Right renal pelvis (tissue), 4 donors: ENCODE data around the gene MKI67. TPM values are rescaled to one million over a fixed set of nuclear protein-coding genes. Genes with fewer than 3 reads are reported as not detected.
"Not testable (repeated sequence)": the region's sequence is repeated elsewhere in the genome, so short reads cannot be mapped to it uniquely, and the experiment has no call there.

Experiments used
- DNase-seq, 4 donors: peaks; one replicate each; pipeline ENCODE4 v3.0.0-alpha.2; 2013; ENCODE audit warnings: low read depth in 4 of 4, low spot score in 3 of 4, missing footprints in 1 of 4
- polyA plus RNA-seq, 4 donors: library from polyadenylated mRNA; unstranded; fragments of 120-200 nt; gene quantifications; one replicate each; pipeline ENCODE4 v1.2.1, GENCODE V29; 2013; ENCODE audit not compliant: insufficient read length in 4 of 4

The MKI67 gene
- 10 to 100 TPM; 46.6 to 52.5 (median 50.1) TPM for polyA plus RNA-seq

GRCh38 chr10:128125944-128126764, at the start of gene MKI67:
TSS of gene MKI67 (minus strand) at chr10:128126423. CDS start at chr10:128125667, 756 bp downstream.
- peak; percentile 66 to 84 (median 80) for DNase-seq

DNA sequence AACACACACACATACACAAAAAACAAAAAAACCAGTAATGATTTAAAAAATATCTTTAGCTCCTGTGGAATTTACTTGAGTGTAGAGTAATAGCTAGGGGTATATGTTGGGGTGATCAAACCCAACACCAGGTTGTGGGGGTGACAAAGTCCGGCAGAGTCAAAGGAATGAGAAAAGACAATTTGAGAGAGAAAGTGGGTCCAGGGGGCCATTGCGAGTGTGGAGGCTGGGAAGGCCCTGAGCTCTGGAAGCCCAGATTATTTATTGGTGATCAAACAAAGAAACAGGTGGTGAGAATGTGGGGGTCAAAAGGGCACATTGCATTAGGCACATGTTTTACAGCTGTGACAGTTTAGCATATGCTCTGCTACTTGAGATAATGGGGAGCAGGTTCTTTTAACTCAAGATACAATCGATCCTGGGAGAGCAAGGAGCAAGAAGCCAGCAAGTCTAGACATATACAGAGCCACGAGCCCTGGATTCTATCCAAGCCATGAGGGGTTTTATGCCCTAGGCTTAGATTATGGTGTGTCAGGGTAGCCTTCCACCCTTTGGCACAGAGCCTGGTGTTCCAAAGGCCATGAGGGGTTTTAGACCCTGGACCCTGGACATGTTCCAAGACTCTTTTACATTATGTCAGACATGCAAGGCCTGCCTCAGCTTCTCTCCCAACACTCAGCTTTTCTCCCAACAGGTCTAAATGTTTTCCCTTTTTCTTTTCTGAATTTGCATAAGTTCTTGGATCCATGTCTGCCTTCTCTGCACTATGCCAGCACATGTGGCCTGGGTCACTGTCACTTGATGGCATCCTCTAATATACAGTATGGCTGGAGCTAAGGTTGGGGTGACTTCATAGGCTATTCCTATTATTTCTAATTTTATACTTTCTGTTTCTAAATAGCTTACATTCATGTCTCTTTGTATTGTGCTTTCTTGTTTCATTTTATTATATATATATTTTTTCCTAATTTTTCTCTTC, 48.6 kb upstream of the MKI67 start:
- DNase-seq, result no peak

DNA sequence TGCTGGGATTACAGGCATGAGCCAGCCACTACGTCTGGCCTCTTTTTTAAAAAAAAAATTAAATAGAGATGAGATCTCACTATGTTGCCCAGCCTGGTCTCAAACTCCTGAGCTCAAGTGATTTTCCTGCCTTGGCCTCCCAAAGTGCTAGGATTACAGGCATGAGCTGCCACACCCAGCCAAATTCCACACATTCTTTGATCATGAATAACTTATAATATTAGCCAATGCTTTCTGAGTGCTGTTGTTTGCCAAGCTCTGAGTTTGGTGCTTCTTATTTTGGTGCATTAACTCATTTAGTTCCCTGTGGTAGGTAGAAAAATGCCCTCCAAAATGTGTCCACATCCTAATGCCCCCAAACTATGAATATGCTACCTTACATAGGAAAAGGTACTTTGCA, 47.2 kb upstream of the MKI67 start:
- no peak for DNase-seq

GRCh38 chr10:128172756-128173155, 46.5 kb upstream of the MKI67 start:
- DNase-seq, result no peak

DNA sequence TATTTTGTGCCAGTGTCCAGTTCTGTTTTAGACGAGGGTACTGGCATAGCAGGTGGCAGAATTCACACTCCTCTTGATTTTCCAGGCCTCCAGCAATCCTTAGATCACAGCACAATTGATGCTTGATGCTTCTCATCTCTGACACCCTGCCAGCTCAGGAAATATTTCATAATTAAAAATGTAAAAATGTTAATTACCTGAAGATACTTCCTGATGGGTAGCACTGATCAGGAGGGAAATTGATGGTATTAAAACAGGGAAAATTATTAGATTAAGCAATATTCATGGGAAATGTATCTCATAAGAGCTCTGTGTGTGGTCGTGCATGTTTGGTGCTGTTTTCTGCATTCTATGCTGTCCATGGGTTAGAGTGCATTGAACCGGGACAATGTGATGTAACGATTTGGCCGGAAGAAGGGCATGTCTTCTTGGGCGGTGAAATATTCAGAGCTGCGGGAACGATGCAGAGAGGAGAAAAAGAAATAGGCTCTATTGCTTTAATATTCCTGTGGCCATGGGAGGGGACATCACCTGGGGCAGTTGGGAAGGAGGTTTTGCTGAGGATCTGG, 43.7 kb upstream of the MKI67 start:
- DNase-seq, result no peak

GRCh38 chr10:128167926-128168520, 41.8 kb upstream of the MKI67 start:
- no peak for DNase-seq

GRCh38 chr10:128167123-128167522, 40.9 kb upstream of the MKI67 start:
- not testable (repeated sequence) for DNase-seq

DNA sequence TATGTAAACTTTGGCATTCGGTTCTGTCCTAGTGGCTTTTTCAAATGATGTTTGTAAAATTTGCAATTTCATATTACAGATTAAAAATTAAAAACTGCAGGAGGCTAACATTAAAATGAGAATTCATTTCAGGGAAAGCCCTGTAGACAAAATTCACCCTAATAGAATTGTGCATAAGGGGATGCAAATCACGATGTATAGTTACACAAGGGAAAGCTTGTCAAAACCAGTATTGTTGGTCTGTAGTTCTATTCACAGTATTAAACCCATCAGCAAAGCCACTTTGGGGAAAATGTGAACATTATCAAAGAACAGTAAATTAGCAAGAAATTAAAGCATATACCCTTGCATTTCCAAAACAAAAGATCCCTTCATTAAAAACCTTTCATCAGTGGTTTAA, 39.9 kb upstream of the MKI67 start:
- no peak for DNase-seq

- DNase-seq, result no peak
Measured at GRCh38 chr10:128165536-128165935, 39.3 kb upstream of the MKI67 start.

- DNase-seq, result no peak
Measured at GRCh38 chr10:128163701-128164100, 37.5 kb upstream of the MKI67 start.

DNA sequence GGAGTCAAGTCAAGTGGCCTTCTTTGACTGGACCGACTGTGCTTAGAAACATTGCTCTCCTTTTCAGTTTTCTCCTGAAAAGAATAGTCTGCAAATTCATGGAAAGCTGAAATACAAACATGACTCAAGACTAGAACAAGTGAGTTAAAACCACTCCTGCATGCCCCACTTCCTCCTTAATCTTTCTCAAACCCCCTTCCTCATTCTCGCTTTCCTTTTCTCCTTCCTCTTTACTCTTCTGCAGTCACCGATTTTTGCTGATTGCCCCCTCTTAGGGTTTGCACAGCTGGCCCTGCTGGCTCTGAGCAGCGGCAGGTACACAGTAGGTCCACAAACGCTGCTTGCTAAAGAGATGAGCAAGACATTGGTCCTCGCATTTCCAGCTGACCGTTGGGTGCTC, 34.8 kb upstream of the MKI67 start:
- DNase-seq, result no peak

DNA sequence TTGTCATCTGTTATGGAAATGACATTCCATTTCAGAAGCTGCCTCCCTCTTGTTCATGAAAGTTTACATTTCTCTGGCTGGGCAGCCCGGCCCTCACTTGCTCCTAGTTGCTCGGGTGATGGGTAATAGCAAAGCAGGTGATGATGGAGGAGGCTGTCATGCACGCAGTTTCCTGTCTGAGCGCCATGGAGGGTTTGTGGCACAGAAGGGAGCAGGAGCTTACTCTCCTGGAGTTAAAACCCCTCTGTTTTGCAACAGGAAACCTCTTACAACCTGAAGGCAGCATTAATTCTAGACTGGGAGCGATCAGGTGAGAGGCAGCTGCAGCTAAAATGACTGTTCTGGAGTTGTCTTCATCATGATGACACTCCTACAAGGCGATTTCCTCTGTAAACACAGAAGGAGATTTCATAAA, 34.1 kb upstream of the MKI67 start:
- DNase-seq, result no peak

DNA sequence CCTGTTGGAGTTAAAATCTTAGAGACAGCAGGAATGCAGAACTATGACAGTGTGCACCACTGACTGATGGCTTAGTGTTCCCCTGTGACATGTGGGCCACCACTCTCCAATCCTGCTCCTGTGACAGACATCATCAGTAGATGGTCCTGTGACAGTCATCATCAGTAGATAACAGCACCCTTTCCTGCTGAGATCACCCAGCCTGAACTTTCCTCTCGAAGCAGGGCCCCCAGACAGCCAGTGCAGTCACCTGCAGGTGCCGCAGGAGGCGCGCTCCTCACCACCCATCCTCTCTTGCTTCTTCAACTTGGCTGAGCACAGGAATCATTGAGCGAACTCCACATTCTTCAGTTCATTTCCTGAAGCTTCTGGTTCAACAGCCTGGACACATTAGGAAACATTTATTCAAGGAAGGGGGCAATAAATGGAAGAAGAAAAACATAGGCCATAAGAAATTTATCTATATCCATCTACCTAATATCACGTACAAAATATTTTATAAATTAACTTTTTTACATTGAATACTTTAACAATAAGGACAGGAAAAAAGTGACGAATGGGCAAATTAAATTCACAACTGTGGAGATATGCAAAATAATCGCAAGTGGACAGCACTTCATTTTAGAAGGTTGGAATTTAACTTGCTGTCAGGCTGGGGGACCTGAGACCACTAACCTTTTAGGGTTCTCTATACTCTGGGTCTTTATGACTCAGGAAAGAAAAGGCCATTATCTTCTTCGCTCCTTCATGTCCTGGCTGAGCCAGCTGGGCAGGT, 32.0 kb upstream of the MKI67 start:
- DNase-seq, result no peak

DNA sequence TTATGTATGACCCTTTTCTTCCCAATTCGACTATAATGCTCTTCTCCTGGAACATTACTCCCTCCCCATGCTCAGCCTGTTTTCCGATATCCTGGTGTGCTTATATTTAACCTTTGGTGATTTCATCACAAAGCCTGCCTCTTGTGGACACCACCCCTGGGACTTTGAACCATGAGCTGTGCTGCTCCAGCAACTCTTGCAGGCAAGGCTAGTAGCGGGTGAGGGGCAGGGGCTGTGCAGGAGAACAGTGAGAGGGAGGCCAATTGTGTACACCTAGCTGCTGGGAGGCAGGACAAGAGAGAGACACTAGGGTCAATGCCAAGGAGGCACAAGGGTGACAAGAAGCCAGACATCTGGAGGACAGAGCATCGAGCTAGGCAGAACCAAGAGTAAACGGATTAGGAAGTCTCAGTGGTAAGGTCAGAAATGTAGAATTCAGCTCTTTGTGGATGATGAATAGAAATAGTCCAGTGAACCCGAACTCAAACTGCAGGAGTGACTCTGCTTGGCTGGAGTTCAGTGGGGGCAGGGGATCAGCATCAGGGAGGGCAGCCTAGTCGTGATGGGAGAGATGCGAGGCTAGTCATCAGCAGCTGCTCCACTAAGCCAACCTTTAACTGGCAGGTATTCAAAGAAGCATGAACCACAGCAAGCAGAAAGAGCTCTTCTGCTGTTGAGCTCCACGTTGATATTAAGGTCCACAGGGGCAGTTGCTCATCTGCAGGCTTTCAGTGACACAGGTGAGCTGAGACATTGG, 31.0 kb upstream of the MKI67 start:
- peak in 1 of 4 donors; percentile 20 for DNase-seq

GRCh38 chr10:128152741-128153580, 26.7 kb upstream of the MKI67 start:
- DNase-seq, result no peak

- no peak for DNase-seq
Measured at GRCh38 chr10:128151031-128151430, 24.8 kb upstream of the MKI67 start.

- no peak for DNase-seq
Measured at GRCh38 chr10:128150561-128150960, 24.3 kb upstream of the MKI67 start.

- peak; percentile 49 to 63 (median 54) for DNase-seq
Measured at GRCh38 chr10:128150045-128150493, 23.8 kb upstream of the MKI67 start.
